NCI-H460 (cell line): Measurements from ENCODE around the gene CHST11. TPM values are rescaled to one million over a fixed set of nuclear protein-coding genes. Genes with fewer than 3 reads are reported as not detected.
"Not testable (repeated sequence)": the region's sequence is repeated elsewhere in the genome, so short reads cannot be mapped to it uniquely, and the experiment has no call there.

Source experiments
- DNase-seq: peaks from one replicate; pipeline ENCODE4 v3.0.0-alpha.2; 2016; ENCODE audit warnings: low read depth; ENCODE audit errors: extremely low read depth
- total RNA-seq: library from RNA; depleted of rRNA; stranded (reverse); fragments of >200 nt; shearing (Covaris generic); gene quantifications from 2 replicates; pipeline ENCODE4 v1.2.3, GENCODE V29; 2014

CHST11 gene
- total RNA-seq, 1 experiment from 2014 or later, result 2.9 TPM

GRCh38 chr12:104743753-104744548 is 287.2 kb downstream of the CHST11 start:
- DNase-seq, result not testable (repeated sequence)

DNA sequence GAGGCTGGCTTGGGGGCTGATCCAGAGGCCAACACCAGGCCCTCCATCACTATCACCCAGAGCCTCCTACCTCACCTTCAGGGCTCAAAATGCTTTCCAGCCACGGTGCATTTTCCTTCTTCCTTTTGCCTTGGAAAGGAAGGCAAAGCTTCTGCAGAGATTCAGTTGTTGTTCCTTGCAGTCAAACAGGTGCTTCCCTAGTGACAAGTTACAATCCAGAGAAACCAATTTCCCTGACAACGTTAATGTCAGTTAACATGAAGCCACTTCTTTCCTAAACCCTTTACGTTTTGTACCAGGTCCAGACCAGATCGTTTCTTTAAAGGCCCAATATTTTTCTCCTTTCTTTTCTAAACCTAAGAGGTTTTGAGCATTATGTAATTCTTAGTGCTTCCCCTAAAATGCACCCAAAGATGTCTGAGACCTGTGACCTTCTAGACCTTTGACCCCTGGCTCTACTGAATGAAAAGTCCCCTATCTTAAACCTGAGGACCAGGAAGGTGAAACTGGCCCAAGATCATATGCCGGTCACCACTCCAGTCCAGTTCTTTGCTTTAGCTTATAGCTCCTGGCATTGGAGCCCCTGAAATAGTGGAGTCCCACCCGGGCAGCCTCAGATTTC is 289.8 kb downstream of the CHST11 start:
- DNase-seq, result no peak

GRCh38 chr12:104747330-104747729 is 290.6 kb downstream of the CHST11 start:
- no peak for DNase-seq

DNA sequence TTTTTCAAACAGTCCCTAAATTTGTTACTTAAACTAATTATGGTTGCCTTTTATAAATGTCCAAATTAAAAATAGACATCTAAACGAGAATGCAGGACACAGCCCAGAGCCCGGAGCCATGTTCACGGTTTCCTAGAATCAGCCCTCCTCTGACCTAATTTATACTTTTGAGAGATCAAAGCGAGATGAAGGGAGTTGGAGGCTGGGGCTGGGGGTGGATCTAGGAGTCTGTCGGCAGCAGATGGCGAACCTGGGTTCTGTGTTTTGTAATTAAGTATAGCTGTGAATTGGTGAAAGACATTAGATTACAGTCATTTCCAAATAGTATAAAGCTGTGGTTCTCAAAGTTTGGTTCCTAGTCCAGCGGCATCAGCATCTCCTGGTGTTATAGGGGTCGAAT is 291.2 kb downstream of the CHST11 start:
- DNase-seq, result no peak

- DNase-seq, result no peak
Measured at GRCh38 chr12:104748356-104748755, 291.6 kb downstream of the CHST11 start.

DNA sequence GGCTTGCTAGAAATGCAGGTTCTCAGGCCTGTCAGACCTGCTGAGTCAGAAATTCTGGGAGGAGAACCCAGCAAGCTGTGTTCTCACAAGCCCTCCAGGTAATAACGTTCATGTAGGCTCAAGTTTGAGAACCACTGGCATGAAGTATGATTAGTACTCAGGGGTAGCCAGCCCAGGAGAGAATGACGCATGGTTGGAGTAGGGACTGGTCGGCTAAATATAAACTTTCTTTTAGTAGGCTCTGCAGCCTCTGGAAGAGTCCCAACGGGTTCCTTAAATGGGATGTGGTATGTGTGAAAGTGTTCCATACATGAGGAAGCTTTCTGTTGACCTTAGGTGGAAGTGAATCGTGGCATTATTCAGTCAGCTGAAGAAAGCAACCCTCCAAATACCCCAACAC is 292.0 kb downstream of the CHST11 start:
- DNase-seq, result no peak

DNA sequence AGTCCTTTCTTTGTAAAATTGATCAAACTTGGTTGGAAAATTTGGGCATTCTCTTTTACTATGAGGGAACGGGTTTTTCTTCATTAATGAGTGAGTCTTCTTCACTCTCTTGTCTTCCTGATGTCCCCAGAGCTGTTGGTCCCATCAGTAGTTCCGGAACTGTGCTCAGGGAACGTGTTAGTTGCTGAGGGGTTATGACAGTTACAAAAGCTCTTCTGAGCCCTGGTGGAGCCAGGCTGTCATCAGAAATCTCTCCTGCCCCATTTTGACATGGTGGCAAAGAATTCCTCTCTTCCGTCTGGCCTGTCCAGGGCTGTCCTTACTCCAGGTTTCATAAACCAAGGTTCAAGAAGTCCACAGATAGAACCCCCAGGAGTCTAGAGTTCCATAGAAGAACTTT is 292.8 kb downstream of the CHST11 start:
- no peak for DNase-seq

DNA sequence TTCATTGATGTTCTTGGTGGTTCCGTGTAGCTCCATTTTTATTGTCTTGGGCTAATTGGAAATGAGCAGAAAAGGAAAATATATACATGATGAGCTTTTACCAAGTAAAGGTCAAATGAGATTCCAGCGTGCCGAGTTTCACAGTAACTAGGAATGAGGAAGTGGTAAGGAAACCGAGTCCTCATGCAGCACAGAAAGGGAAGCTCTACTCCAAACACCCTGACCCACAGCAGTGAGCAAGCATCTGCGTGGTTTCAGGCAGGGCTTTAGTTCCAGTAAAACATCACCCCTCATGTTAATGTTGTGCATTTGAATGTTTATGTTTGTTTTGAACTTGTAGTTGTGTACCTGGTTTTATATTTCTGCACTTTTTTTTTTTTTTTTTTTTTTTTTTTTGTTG is 293.3 kb downstream of the CHST11 start:
- DNase-seq, result no peak

- no peak for DNase-seq
Measured at GRCh38 chr12:104751120-104751519, 294.4 kb downstream of the CHST11 start.

GRCh38 chr12:104751594-104751993 is 294.8 kb downstream of the CHST11 start:
- no peak for DNase-seq

DNA sequence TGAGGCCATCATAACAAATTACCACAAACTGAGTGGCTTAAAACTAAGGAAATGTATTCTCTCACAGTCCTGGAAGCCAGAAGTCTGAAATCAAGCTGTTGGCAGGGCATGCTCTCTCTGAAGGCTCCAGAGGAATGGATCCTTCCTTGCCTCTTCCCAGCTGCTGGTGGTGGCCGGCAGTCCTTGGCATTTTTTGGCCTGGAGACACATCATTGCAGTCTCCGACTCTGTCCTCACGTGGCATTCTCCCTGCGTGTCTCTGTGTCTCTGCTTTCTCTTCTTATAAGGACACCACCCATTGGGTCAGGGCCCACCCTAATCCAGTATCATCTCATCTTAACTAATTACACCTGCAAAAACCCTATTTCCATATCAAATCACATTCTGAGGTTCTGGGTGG is 295.3 kb downstream of the CHST11 start:
- no peak for DNase-seq

GRCh38 chr12:104752881-104753280 is 296.1 kb downstream of the CHST11 start:
- no peak for DNase-seq

GRCh38 chr12:104756901-104757300 is 300.2 kb downstream of the CHST11 start:
- no peak for DNase-seq

- DNase-seq, result no peak
Measured at GRCh38 chr12:104758771-104759170, 302.0 kb downstream of the CHST11 start.

- no peak for DNase-seq
Measured at GRCh38 chr12:104761091-104761490, 304.3 kb downstream of the CHST11 start.

DNA sequence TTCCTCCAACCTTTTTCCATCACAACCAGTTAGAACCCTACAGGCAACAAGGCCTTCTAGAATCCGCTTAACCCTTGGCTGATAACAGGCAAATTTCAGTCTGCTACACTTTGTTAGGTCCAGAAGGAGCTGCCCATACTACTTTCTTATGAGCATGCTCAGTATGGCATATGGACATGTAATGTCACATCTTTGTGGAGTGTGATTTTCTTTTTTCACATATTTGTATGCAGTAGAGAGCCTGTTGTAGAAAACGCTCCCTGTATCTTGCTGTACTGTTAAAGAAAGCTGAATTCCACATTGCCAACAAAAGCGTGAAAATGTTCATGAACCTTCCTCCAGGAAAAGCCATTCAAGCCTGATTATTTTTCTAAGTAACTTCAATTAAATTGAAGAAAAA is 304.9 kb downstream of the CHST11 start:
- no peak for DNase-seq

DNA sequence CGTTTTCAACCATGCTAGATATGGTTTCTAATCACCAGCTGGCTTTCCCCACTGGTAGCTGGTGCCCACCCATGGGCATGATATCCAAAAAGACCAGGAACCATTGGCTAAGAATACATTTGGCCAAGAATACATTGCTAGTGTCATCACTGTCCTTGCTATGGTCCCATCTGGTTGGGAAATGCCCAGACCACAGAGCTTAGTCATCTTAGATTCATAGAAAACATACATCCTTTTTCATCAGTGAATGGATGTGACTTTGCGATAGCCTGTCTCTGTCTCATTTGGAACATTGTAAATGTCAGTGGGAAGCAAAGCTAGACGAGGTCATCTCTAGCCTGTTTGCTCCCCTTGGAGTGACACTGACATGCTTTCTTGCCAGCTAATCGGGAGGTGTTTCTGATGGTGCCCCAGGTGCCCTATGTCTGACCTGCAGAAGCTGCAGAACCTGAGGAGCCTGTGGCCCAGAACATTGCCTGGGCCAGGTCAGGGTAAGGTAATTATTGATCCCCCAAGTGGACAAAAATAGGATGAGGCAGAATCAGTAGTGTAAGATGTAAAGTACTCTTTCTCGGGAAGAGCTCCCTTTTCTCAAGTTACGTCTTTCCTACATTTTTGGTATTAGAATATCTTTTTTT is 306.5 kb downstream of the CHST11 start:
- DNase-seq, result no peak

- DNase-seq, result no peak
Measured at GRCh38 chr12:104764225-104765091, 307.7 kb downstream of the CHST11 start.

DNA sequence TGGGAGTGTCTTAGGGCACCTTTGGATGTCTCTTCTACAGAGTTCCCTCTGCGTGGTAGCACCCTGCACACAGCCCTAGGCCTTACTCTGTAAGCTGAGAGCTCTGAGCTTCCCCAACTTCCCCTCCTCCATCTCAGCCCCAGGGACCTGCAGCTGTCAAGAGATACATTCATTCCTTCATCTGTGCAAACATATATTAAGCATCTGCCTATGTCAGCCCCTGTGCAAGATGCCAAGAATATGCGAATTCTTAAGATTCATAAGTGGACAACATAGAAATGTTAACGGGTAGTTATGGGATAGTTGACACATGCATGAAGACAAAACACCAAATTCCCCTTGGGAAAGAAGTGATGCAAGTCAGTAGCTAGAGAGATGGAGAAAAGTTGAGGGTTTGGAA is 310.5 kb downstream of the CHST11 start:
- DNase-seq, result no peak

DNA sequence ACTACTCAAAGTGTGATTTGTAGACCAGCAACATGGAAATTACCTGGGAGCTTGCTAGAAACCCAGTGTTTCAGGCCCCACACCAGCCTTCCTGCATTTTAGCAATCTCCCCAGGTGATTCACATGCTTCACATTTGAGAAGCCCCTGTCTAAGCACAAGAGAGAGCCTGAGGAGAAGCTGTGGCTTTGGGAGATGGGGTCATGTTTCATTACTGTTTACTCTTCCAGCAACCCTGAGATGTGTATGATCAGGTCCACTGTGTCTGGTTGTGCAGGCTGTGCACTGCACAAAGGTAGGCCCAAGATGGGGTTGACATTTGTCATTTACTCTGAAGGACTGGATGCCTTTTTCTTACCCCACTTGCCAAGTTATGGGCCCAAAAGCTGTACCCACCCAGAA is 311.3 kb downstream of the CHST11 start:
- no peak for DNase-seq

GRCh38 chr12:104769144-104769561 is 312.4 kb downstream of the CHST11 start:
- DNase-seq, result no peak
